ENCODE results near the gene ELOVL6. TPM values are rescaled to one million over a fixed set of nuclear protein-coding genes. Genes with fewer than 3 reads are reported as not detected.
A peak's percentile ranks its signal among the peaks of the same experiment; 100 is the strongest.

Gene ELOVL6
- total and polyA plus RNA-seq, 8 donors = 8.8 to 43.0 (median 12.5) TPM

GRCh38 chr4:110170861-110171260 is 27.6 kb downstream of the ELOVL6 start:
- ATAC-seq (no peak), DNase-seq (no peak)
- H3K4me3 ChIP-seq = no peak overlapping the region
- H3K36me3 ChIP-seq = no peaks in the 10 kb centered on the region
- H3K4me1 ChIP-seq = peaks cover 0 to 2% of the 10 kb centered on the region in 2 donors
- intact Hi-C loops (cut with DNase I) = no loop called here
- no peaks in the 10 kb centered on the region for H3K27me3 ChIP-seq
- no peaks in the 10 kb centered on the region for H3K9me3 ChIP-seq
- no peak overlapping the region for H3K27ac ChIP-seq
- TF ChIP-seq, protein P1, sequence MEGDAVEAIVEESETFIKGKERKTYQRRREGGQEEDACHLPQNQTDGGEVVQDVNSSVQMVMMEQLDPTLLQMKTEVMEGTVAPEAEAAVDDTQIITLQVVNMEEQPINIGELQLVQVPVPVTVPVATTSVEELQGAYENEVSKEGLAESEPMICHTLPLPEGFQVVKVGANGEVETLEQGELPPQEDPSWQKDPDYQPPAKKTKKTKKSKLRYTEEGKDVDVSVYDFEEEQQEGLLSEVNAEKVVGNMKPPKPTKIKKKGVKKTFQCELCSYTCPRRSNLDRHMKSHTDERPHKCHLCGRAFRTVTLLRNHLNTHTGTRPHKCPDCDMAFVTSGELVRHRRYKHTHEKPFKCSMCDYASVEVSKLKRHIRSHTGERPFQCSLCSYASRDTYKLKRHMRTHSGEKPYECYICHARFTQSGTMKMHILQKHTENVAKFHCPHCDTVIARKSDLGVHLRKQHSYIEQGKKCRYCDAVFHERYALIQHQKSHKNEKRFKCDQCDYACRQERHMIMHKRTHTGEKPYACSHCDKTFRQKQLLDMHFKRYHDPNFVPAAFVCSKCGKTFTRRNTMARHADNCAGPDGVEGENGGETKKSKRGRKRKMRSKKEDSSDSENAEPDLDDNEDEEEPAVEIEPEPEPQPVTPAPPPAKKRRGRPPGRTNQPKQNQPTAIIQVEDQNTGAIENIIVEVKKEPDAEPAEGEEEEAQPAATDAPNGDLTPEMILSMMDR (IDR thresholded peaks at IDR 0.05) = no peak

GRCh38 chr4:110165382-110166286 is 32.8 kb downstream of the ELOVL6 start:
- peak; percentile 65 for ATAC-seq
- peaks cover 0 to 6% of the 10 kb centered on the region in 2 donors for H3K4me1 ChIP-seq
- intact Hi-C loops (cut with DNase I) = no loop called here
- H3K9me3 ChIP-seq = no peaks in the 10 kb centered on the region
- H3K27me3 ChIP-seq = no peaks in the 10 kb centered on the region
- H3K36me3 ChIP-seq = no peaks in the 10 kb centered on the region
- H3K4me3 ChIP-seq = no peak overlapping the region
- no peak overlapping the region for H3K27ac ChIP-seq
- no peak for DNase-seq
- TF ChIP-seq, protein P1 (IDR thresholded peaks at IDR 0.05) = no peak

DNA sequence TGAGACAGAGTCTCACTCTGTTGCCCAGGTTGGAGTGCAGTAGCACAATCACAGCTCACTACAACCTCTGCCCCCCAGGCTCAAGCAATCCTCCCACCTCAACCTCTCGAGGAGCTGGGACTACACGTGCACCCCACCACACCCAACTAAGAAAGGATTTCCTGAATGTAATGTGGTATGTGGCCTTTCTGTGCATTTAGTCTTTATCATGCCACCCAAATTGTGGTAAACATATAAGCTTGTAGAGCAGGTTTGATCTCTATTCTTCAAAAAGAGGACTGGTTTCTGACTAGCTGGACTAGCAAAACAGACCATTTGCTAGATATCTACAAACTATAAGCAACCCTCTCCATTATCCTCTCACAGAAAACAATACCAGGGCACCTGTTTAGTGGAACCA is 33.6 kb downstream of the ELOVL6 start:
- H3K4me3 ChIP-seq = no peak overlapping the region
- ATAC-seq (no peak), DNase-seq (no peak)
- no peaks in the 10 kb centered on the region for H3K36me3 ChIP-seq
- H3K4me1 ChIP-seq = peaks cover 0 to 6% of the 10 kb centered on the region in 2 donors
- no peaks in the 10 kb centered on the region for H3K9me3 ChIP-seq
- H3K27me3 ChIP-seq = no peaks in the 10 kb centered on the region
- intact Hi-C loops (cut with DNase I) = no loop called here
- TF ChIP-seq, protein P1 (IDR thresholded peaks at IDR 0.05) = no peak
- no peak overlapping the region for H3K27ac ChIP-seq

DNA sequence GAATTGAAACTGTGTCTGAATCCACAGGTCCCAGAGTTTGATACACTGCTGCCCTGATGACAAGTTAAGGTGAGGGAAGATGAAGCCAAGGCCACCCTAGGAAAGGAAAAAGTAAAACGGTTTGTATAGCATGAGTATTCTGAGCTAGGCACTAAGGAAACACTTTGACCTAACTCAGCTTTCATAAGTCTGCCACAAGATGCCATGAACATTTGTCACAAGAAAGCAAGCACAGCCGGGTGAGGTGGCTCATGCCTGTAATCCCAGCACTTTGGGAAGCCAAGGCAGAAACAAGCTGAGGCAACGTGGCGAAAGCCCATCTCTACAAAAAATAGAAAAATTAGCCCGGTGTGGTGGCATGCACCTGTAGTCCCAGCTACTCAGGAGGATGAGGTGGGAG is 34.2 kb downstream of the ELOVL6 start:
- no peaks in the 10 kb centered on the region for H3K27me3 ChIP-seq
- TF ChIP-seq, protein P1 (IDR thresholded peaks at IDR 0.05) = no peak
- H3K4me1 ChIP-seq = peaks cover 0 to 6% of the 10 kb centered on the region in 2 donors
- H3K36me3 ChIP-seq = no peaks in the 10 kb centered on the region
- H3K4me3 ChIP-seq = no peak overlapping the region
- no peaks in the 10 kb centered on the region for H3K9me3 ChIP-seq
- intact Hi-C loops (cut with DNase I) = no loop called here
- no peak overlapping the region for H3K27ac ChIP-seq
- ATAC-seq = peak; percentile 21
- DNase-seq = no peak

DNA sequence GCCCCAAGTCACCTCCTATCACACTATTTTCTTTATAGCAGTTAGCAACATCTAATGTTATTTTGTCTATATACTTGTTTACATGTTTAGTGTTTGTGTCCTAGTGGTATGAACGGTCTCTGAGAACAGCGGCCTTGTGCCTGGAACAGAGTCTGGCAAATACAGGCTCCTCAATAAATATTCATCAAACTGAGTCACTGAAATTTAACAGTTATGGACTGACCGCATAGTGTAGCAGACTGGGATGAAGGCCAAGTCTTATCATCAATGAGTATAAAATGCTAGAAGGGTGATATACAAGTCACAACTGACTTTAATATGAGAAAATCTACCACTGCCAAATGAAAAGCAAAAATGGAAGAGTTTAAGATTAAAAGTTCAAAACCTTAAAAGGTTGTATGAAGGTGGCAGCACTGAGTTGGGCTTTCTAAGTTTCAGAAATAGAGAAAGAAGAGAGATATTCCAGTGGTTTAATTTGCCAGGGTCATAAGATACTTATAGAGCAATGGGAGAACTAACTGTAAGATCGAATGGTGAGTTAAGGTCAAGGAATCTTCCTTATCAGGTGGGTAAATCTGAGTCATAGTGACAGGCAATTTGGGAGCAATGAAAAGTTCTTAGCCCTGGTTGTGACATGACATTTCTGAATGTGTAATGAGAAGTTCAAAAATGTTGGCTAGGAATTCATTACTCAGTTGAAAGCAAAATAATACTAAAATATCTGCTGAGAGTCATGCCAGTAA is 34.9 kb downstream of the ELOVL6 start:
- peak; percentile 39 for ATAC-seq
- Histone ChIP-seq H3K36me3 (no peaks in the 10 kb centered on the region), H3K4me3 (no peak overlapping the region), H3K27ac (no peak overlapping the region), H3K9me3 (no peaks in the 10 kb centered on the region), H3K4me1 (peaks cover 0 to 6% of the 10 kb centered on the region in 2 donors), H3K27me3 (no peaks in the 10 kb centered on the region)
- intact Hi-C loops (cut with DNase I) = no loop called here
- no peak for DNase-seq
- TF ChIP-seq, protein P1 (IDR thresholded peaks at IDR 0.05) = no peak
